ENCODE measurements around the gene PLA2R1.

PLA2R1 gene

GRCh38 chr2:160104115-160104514, 41.7 kb upstream of the PLA2R1 start:
- in situ Hi-C loops (cut with MboI; ENCODE audit: low sequenced_read_pairs, unreplicated experiment) = loop anchor here (10.0 kb wide), 1 partner anchor 101 kb away; the partner anchor contains the start of gene ITGB6
- TF ChIP-seq CTCF (IDR thresholded peaks at IDR 0.05; ENCODE audit: borderline replicate concordance, control extremely low read depth, extremely low read depth, insufficient read depth, missing control alignments) = no peak
- no peak for DNase-seq (ENCODE audit: low spot score)

- no peak for TF ChIP-seq CTCF (IDR thresholded peaks at IDR 0.05; ENCODE audit: borderline replicate concordance, control extremely low read depth, extremely low read depth, insufficient read depth, missing control alignments)
- in situ Hi-C loops (cut with MboI; ENCODE audit: low sequenced_read_pairs, unreplicated experiment) = no loop called here
- DNase-seq (ENCODE audit: low spot score) = no peak
Measured at GRCh38 chr2:160097326-160097725, 34.9 kb upstream of the PLA2R1 start.

- no peak for DNase-seq (ENCODE audit: low spot score)
- TF ChIP-seq CTCF (IDR thresholded peaks at IDR 0.05; ENCODE audit: borderline replicate concordance, control extremely low read depth, extremely low read depth, insufficient read depth, missing control alignments) = no peak
- in situ Hi-C loops (cut with MboI; ENCODE audit: low sequenced_read_pairs, unreplicated experiment) = no loop called here
Measured at GRCh38 chr2:160096409-160096808, 34.0 kb upstream of the PLA2R1 start.

- no peak for DNase-seq (ENCODE audit: low spot score)
- TF ChIP-seq CTCF (IDR thresholded peaks at IDR 0.05; ENCODE audit: borderline replicate concordance, control extremely low read depth, extremely low read depth, insufficient read depth, missing control alignments) = no peak
- in situ Hi-C loops (cut with MboI; ENCODE audit: low sequenced_read_pairs, unreplicated experiment) = no loop called here
Measured at GRCh38 chr2:160092445-160092844, 30.0 kb upstream of the PLA2R1 start.

- no peak for DNase-seq (ENCODE audit: low spot score)
- no peak for TF ChIP-seq CTCF (IDR thresholded peaks at IDR 0.05; ENCODE audit: borderline replicate concordance, control extremely low read depth, extremely low read depth, insufficient read depth, missing control alignments)
- in situ Hi-C loops (cut with MboI; ENCODE audit: low sequenced_read_pairs, unreplicated experiment) = no loop called here
Measured at GRCh38 chr2:160091381-160091780, 29.0 kb upstream of the PLA2R1 start.

- no peak for DNase-seq (ENCODE audit: low spot score)
Measured at GRCh38 chr2:160087854-160088745, 25.7 kb upstream of the PLA2R1 start.

More at GRCh38 chr2:160087854-160088745, 25.7 kb upstream of the PLA2R1 start:
- TF ChIP-seq CTCF (IDR thresholded peaks at IDR 0.05; ENCODE audit: borderline replicate concordance, control extremely low read depth, extremely low read depth, insufficient read depth, missing control alignments) = no peak
- in situ Hi-C loops (cut with MboI; ENCODE audit: low sequenced_read_pairs, unreplicated experiment) = no loop called here
